ENCODE data around the gene DGKD.
A peak's percentile ranks its signal among the peaks of the same experiment; 100 is the strongest.

DGKD gene

GRCh38 chr2:233428438-233428837 lies 74.1 kb downstream of the DGKD start:
- no peak for DNase-seq (ENCODE audit: insufficient read length, low spot score)
- no peak for FAIRE-seq
- TF ChIP-seq PAX5 (IDR thresholded peaks at IDR 0.05; ENCODE audit: insufficient read depth, low read length, severe bottlenecking) (no peak), TAF1 (IDR thresholded peaks at IDR 0.05; ENCODE audit: low read depth, low read length) (no peak), POU2F2 (IDR thresholded peaks at IDR 0.05; ENCODE audit: low read depth, low read length) (no peak), POLR2A (IDR thresholded peaks at IDR 0.05; ENCODE audit: low read depth, low read length) (no peak), SPI1 (IDR thresholded peaks at IDR 0.05; ENCODE audit: low read depth, low read length) (no peak), POLR2AphosphoS5 (IDR thresholded peaks at IDR 0.05; ENCODE audit: low read depth, low read length) (no peak)

- DNase-seq (ENCODE audit: insufficient read length, low spot score) (no peak), FAIRE-seq (no peak)
These were observed 75.0 kb downstream of the DGKD start for GRCh38 chr2:233429175-233429897.

GRCh38 chr2:233430081-233430480 lies 75.8 kb downstream of the DGKD start:
- TF ChIP-seq PAX5 (IDR thresholded peaks at IDR 0.05; ENCODE audit: insufficient read depth, low read length, severe bottlenecking), result no peak
- TF ChIP-seq POLR2AphosphoS5 (IDR thresholded peaks at IDR 0.05; ENCODE audit: low read depth, low read length), result no peak
- no peak for TF ChIP-seq POU2F2 (IDR thresholded peaks at IDR 0.05; ENCODE audit: low read depth, low read length)
- no peak for TF ChIP-seq SPI1 (IDR thresholded peaks at IDR 0.05; ENCODE audit: low read depth, low read length)
- TF ChIP-seq POLR2A (IDR thresholded peaks at IDR 0.05; ENCODE audit: low read depth, low read length), result no peak
- TF ChIP-seq TAF1 (IDR thresholded peaks at IDR 0.05; ENCODE audit: low read depth, low read length), result no peak
- FAIRE-seq, result no peak

More at GRCh38 chr2:233429175-233429897, 75.0 kb downstream of the DGKD start:
- TF ChIP-seq POLR2AphosphoS5 (IDR thresholded peaks at IDR 0.05; ENCODE audit: low read depth, low read length), result no peak
- TF ChIP-seq TAF1 (IDR thresholded peaks at IDR 0.05; ENCODE audit: low read depth, low read length), result no peak
- TF ChIP-seq POLR2A (IDR thresholded peaks at IDR 0.05; ENCODE audit: low read depth, low read length), result no peak
- TF ChIP-seq POU2F2 (IDR thresholded peaks at IDR 0.05; ENCODE audit: low read depth, low read length), result no peak
- TF ChIP-seq SPI1 (IDR thresholded peaks at IDR 0.05; ENCODE audit: low read depth, low read length), result no peak
- no peak for TF ChIP-seq PAX5 (IDR thresholded peaks at IDR 0.05; ENCODE audit: insufficient read depth, low read length, severe bottlenecking)

GRCh38 chr2:233430651-233431050 lies 76.4 kb downstream of the DGKD start:
- TF ChIP-seq SPI1 (IDR thresholded peaks at IDR 0.05; ENCODE audit: low read depth, low read length) (no peak), POU2F2 (IDR thresholded peaks at IDR 0.05; ENCODE audit: low read depth, low read length) (no peak), PAX5 (IDR thresholded peaks at IDR 0.05; ENCODE audit: insufficient read depth, low read length, severe bottlenecking) (no peak), POLR2AphosphoS5 (IDR thresholded peaks at IDR 0.05; ENCODE audit: low read depth, low read length) (no peak), TAF1 (IDR thresholded peaks at IDR 0.05; ENCODE audit: low read depth, low read length) (no peak), POLR2A (IDR thresholded peaks at IDR 0.05; ENCODE audit: low read depth, low read length) (no peak)
- FAIRE-seq (no peak), DNase-seq (ENCODE audit: insufficient read length, low spot score) (no peak)

More at GRCh38 chr2:233430081-233430480, 75.8 kb downstream of the DGKD start:
- DNase-seq (ENCODE audit: insufficient read length, low spot score), result no peak

GRCh38 chr2:233433029-233433428 lies 78.7 kb downstream of the DGKD start:
- no peak for TF ChIP-seq PAX5 (IDR thresholded peaks at IDR 0.05; ENCODE audit: insufficient read depth, low read length, severe bottlenecking)
- no peak for TF ChIP-seq POLR2A (IDR thresholded peaks at IDR 0.05; ENCODE audit: low read depth, low read length)
- no peak for TF ChIP-seq SPI1 (IDR thresholded peaks at IDR 0.05; ENCODE audit: low read depth, low read length)
- no peak for TF ChIP-seq POU2F2 (IDR thresholded peaks at IDR 0.05; ENCODE audit: low read depth, low read length)
- TF ChIP-seq TAF1 (IDR thresholded peaks at IDR 0.05; ENCODE audit: low read depth, low read length), result no peak
- TF ChIP-seq POLR2AphosphoS5 (IDR thresholded peaks at IDR 0.05; ENCODE audit: low read depth, low read length), result no peak
- DNase-seq (ENCODE audit: insufficient read length, low spot score) (no peak), FAIRE-seq (no peak)

- TF ChIP-seq POU2F2 (IDR thresholded peaks at IDR 0.05; ENCODE audit: low read depth, low read length) (no peak), PAX5 (IDR thresholded peaks at IDR 0.05; ENCODE audit: insufficient read depth, low read length, severe bottlenecking) (no peak), TAF1 (IDR thresholded peaks at IDR 0.05; ENCODE audit: low read depth, low read length) (no peak), SPI1 (IDR thresholded peaks at IDR 0.05; ENCODE audit: low read depth, low read length) (no peak), POLR2AphosphoS5 (IDR thresholded peaks at IDR 0.05; ENCODE audit: low read depth, low read length) (no peak), POLR2A (IDR thresholded peaks at IDR 0.05; ENCODE audit: low read depth, low read length) (no peak)
- no peak for FAIRE-seq
- no peak for DNase-seq (ENCODE audit: insufficient read length, low spot score)
These were observed 79.5 kb downstream of the DGKD start for GRCh38 chr2:233433794-233434193.

- TF ChIP-seq SPI1 (IDR thresholded peaks at IDR 0.05; ENCODE audit: low read depth, low read length) (peak; percentile 68), POU2F2 (IDR thresholded peaks at IDR 0.05; ENCODE audit: low read depth, low read length) (no peak)
- no peak for FAIRE-seq
- DNase-seq (ENCODE audit: insufficient read length, low spot score), result no peak
These were observed 80.5 kb downstream of the DGKD start for GRCh38 chr2:233434666-233435330.

GRCh38 chr2:233435436-233436190 lies 81.3 kb downstream of the DGKD start:
- TF ChIP-seq PAX5 (IDR thresholded peaks at IDR 0.05; ENCODE audit: insufficient read depth, low read length, severe bottlenecking) (no peak), SPI1 (IDR thresholded peaks at IDR 0.05; ENCODE audit: low read depth, low read length) (no peak), POU2F2 (IDR thresholded peaks at IDR 0.05; ENCODE audit: low read depth, low read length) (no peak)
- no peak for DNase-seq (ENCODE audit: insufficient read length, low spot score)
- FAIRE-seq, result no peak

DNA sequence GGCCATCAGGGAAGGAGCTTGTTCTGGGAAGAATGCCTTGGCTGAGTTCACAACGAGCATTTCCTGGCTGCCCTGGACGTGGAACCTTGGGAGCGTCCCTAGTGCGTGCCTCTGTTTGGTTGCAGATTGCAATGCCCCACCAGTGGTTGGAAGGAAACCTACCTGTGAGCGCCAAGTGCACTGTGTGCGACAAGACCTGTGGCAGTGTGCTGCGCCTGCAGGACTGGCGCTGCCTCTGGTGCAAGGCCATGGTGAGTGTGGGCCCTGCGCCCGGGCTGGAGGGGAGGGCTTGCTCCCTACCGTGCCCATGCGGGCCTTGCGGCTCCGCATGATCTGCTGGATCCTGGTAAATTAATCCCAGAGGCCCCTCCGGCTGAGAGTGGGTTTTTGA lies 81.9 kb downstream of the DGKD start:
- TF ChIP-seq POLR2AphosphoS5 (IDR thresholded peaks at IDR 0.05; ENCODE audit: low read depth, low read length) (no peak), POLR2A (IDR thresholded peaks at IDR 0.05; ENCODE audit: low read depth, low read length) (no peak), POU2F2 (IDR thresholded peaks at IDR 0.05; ENCODE audit: low read depth, low read length) (no peak), TAF1 (IDR thresholded peaks at IDR 0.05; ENCODE audit: low read depth, low read length) (no peak), PAX5 (IDR thresholded peaks at IDR 0.05; ENCODE audit: insufficient read depth, low read length, severe bottlenecking) (no peak), SPI1 (IDR thresholded peaks at IDR 0.05; ENCODE audit: low read depth, low read length) (no peak)
- no peak for DNase-seq (ENCODE audit: insufficient read length, low spot score)
- no peak for FAIRE-seq

Measured in GM12891 (cell line).